ENCODE measurements around the gene KLHL29. TPM values are rescaled to one million over a fixed set of nuclear protein-coding genes. Genes with fewer than 3 reads are reported as not detected.
A peak's percentile ranks its signal among the peaks of the same experiment; 100 is the strongest.

Gene KLHL29
- total RNA-seq, 1 experiment from 2014 or later: 12.2 TPM

- H3K27ac ChIP-seq (ENCODE audit: low read depth, low read length, poor library complexity, severe bottlenecking): peak overlapping the region; percentile 57
- TF ChIP-seq EZH2 (IDR thresholded peaks at IDR 0.05; ENCODE audit: borderline replicate concordance, low read depth, low read length, poor library complexity, severe bottlenecking) (no peak), CTCF (conservative IDR thresholded peaks at IDR 0.05; ENCODE audit: low read depth, low read length) (no peak)
- H3K9me3 ChIP-seq (ENCODE audit: low read depth, low read length, poor library complexity, severe bottlenecking): no peaks in the 10 kb centered on the region
- H3K27me3 ChIP-seq (replicated peaks; ENCODE audit: insufficient read depth, low read depth, low read length, poor library complexity): no peaks in the 10 kb centered on the region
- CTCF ChIA-PET: no interaction called here
- no peak for DNase-seq (ENCODE audit: low spot score)
- H3K36me3 ChIP-seq (ENCODE audit: insufficient read depth, low read length, poor library complexity, severe bottlenecking): no peaks in the 10 kb centered on the region
- POLR2A ChIA-PET (ENCODE audit: low non-redundant PET): no interaction called here
- no TSS peak for BruUV-seq (replicated peaks)
- intact Hi-C loops (cut with micrococcal nuclease; ENCODE audit: unreplicated experiment): no loop called here
- H3K4me1 ChIP-seq (ENCODE audit: insufficient read depth, low read length, poor library complexity, severe bottlenecking): peaks cover 38% of the 10 kb centered on the region
- H3K4me3 ChIP-seq (ENCODE audit: low read depth, low read length, poor library complexity, severe bottlenecking): no peak overlapping the region
Measured at GRCh38 chr2:23587341-23587880, 202.4 kb downstream of the KLHL29 start.

GRCh38 chr2:23588106-23588505 lies 203.1 kb downstream of the KLHL29 start:
- ChIA-PET CTCF (no interaction called here), POLR2A (ENCODE audit: low non-redundant PET) (no interaction called here)
- Histone ChIP-seq H3K27me3 (replicated peaks; ENCODE audit: insufficient read depth, low read depth, low read length, poor library complexity) (no peaks in the 10 kb centered on the region), H3K4me1 (ENCODE audit: insufficient read depth, low read length, poor library complexity, severe bottlenecking) (peaks cover 38% of the 10 kb centered on the region), H3K4me3 (ENCODE audit: low read depth, low read length, poor library complexity, severe bottlenecking) (no peak overlapping the region), H3K27ac (ENCODE audit: low read depth, low read length, poor library complexity, severe bottlenecking) (peak overlapping the region; percentile 50), H3K9me3 (ENCODE audit: low read depth, low read length, poor library complexity, severe bottlenecking) (no peaks in the 10 kb centered on the region), H3K36me3 (ENCODE audit: insufficient read depth, low read length, poor library complexity, severe bottlenecking) (no peaks in the 10 kb centered on the region)
- intact Hi-C loops (cut with micrococcal nuclease; ENCODE audit: unreplicated experiment): no loop called here
- TF ChIP-seq CTCF (conservative IDR thresholded peaks at IDR 0.05; ENCODE audit: low read depth, low read length): no peak
- TF ChIP-seq EZH2 (IDR thresholded peaks at IDR 0.05; ENCODE audit: borderline replicate concordance, low read depth, low read length, poor library complexity, severe bottlenecking): no peak
- BruUV-seq (replicated peaks): no TSS peak
- no peak for DNase-seq (ENCODE audit: low spot score)

DNA sequence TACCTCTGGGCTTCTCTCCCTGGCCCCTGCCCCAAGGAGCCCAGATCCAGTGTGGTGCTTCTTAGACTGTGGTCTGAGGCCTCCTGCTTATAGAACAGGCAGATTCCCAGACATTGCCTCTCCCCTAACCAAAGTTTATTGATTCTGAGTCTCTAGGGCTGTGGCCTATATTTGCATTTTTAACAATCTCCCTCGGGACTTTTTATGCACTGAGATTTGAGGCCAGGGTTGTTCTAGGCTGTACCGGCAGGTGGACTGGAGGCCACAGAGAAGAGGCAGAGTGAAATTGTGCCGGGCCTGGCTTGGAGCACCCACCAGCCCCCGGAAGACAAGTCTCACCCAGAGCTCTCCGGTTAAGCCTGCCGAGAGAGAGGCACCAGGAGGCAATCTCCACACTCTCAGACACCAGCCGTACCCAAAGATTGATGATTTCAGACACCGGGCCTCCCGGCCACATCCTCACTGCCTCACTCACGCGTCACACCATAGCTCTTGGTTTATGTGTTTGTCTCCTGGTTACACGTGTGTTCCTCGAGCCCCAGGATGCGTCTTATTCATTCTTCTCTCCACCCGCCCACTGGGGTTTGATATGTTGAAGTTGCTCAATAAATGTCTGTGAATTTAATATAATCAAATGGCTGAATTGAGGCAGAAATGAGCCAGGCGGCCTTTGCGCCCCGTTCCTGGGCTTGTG lies 203.7 kb downstream of the KLHL29 start:
- H3K36me3 ChIP-seq (ENCODE audit: insufficient read depth, low read length, poor library complexity, severe bottlenecking): no peaks in the 10 kb centered on the region
- no peak for TF ChIP-seq EZH2 (IDR thresholded peaks at IDR 0.05; ENCODE audit: borderline replicate concordance, low read depth, low read length, poor library complexity, severe bottlenecking)
- no peak for TF ChIP-seq CTCF (conservative IDR thresholded peaks at IDR 0.05; ENCODE audit: low read depth, low read length)
- H3K27ac ChIP-seq (ENCODE audit: low read depth, low read length, poor library complexity, severe bottlenecking): peak overlapping the region; percentile 50
- DNase-seq (ENCODE audit: low spot score): no peak
- peaks cover 39% of the 10 kb centered on the region for H3K4me1 ChIP-seq (ENCODE audit: insufficient read depth, low read length, poor library complexity, severe bottlenecking)
- H3K9me3 ChIP-seq (ENCODE audit: low read depth, low read length, poor library complexity, severe bottlenecking): no peaks in the 10 kb centered on the region
- POLR2A ChIA-PET (ENCODE audit: low non-redundant PET): no interaction called here
- CTCF ChIA-PET: no interaction called here
- BruUV-seq (replicated peaks): no TSS peak
- intact Hi-C loops (cut with micrococcal nuclease; ENCODE audit: unreplicated experiment): no loop called here
- H3K27me3 ChIP-seq (replicated peaks; ENCODE audit: insufficient read depth, low read depth, low read length, poor library complexity): no peaks in the 10 kb centered on the region
- no peak overlapping the region for H3K4me3 ChIP-seq (ENCODE audit: low read depth, low read length, poor library complexity, severe bottlenecking)
